GM19238 (cell line): Measurements from ENCODE around the gene ZNF391.
A peak's percentile ranks its signal among the peaks of the same experiment; 100 is the strongest.
"Not testable (repeated sequence)": the region's sequence is repeated elsewhere in the genome, so short reads cannot be mapped to it uniquely, and the experiment has no call there.

Experiments
- DNase-seq: peaks from one replicate; pipeline ENCODE4 v3.0.0; 2011; ENCODE audit warnings: low spot score; ENCODE audit not compliant: insufficient read length

The ZNF391 gene

GRCh38 chr6:27388293-27389197 lies at the start of gene ZNF391:
Gene ZNF391 (plus strand): TSS chr6:27388759. CDS start chr6:27400371, 11,612 bp downstream.
- DNase-seq = peak; percentile 62

GRCh38 chr6:27352850-27353249 lies 35.7 kb upstream of the ZNF391 start:
- DNase-seq = no peak

GRCh38 chr6:27358786-27359185 lies 29.8 kb upstream of the ZNF391 start:
- DNase-seq = no peak

- DNase-seq = no peak
These were observed 29.3 kb upstream of the ZNF391 start for GRCh38 chr6:27359231-27359630.

- no peak for DNase-seq
These were observed 20.4 kb upstream of the ZNF391 start for GRCh38 chr6:27368202-27368601.

- DNase-seq = no peak
These were observed 18.2 kb upstream of the ZNF391 start for GRCh38 chr6:27370391-27370790.

GRCh38 chr6:27374824-27375612 lies 13.5 kb upstream of the ZNF391 start:
- peak; percentile 48 for DNase-seq

GRCh38 chr6:27375613-27376079 lies 12.9 kb upstream of the ZNF391 start:
- no peak for DNase-seq

GRCh38 chr6:27378406-27378805 lies 10.2 kb upstream of the ZNF391 start:
- DNase-seq = not testable (repeated sequence)

- DNase-seq = not testable (repeated sequence)
These were observed 7.6 kb upstream of the ZNF391 start for GRCh38 chr6:27381001-27381400.

- no peak for DNase-seq
These were observed 5.5 kb upstream of the ZNF391 start for GRCh38 chr6:27383011-27383410.

- no peak for DNase-seq
These were observed 5.1 kb upstream of the ZNF391 start for GRCh38 chr6:27383481-27383880.

GRCh38 chr6:27392623-27393022 lies 4.1 kb downstream of the ZNF391 start:
- no peak for DNase-seq

GRCh38 chr6:27394073-27394472 lies 5.5 kb downstream of the ZNF391 start:
- DNase-seq = no peak

- no peak for DNase-seq
These were observed 12.5 kb downstream of the ZNF391 start for GRCh38 chr6:27400877-27401642.

GRCh38 chr6:27406085-27406484 lies 17.5 kb downstream of the ZNF391 start:
- DNase-seq = no peak

- DNase-seq = no peak
These were observed 18.7 kb downstream of the ZNF391 start for GRCh38 chr6:27407153-27407814.

GRCh38 chr6:27414300-27414699 lies 25.7 kb downstream of the ZNF391 start:
- DNase-seq = no peak

GRCh38 chr6:27414996-27415395 lies 26.4 kb downstream of the ZNF391 start:
- DNase-seq = no peak

GRCh38 chr6:27415898-27416297 lies 27.3 kb downstream of the ZNF391 start:
- DNase-seq = no peak

GRCh38 chr6:27419363-27419762 lies 30.8 kb downstream of the ZNF391 start:
- no peak for DNase-seq
